ENCODE measurements around the gene GRK5.
A peak's percentile ranks its signal among the peaks of the same experiment; 100 is the strongest.

GRK5 gene

GRCh38 chr10:119347181-119347974 is 140.0 kb downstream of the GRK5 start:
- H3K4me3 ChIP-seq = no peak overlapping the region
- H3K27ac ChIP-seq = no peak overlapping the region

- Histone ChIP-seq H3K27ac (peak overlapping the region in 3 of 21 experiments; percentile 5 to 50 (median 43)), H3K4me3 (no peak overlapping the region)
Observed at GRCh38 chr10:119348106-119348505, 140.7 kb downstream of the GRK5 start.

GRCh38 chr10:119348516-119349240 is 141.3 kb downstream of the GRK5 start:
- H3K4me3 ChIP-seq = no peak overlapping the region
- peak overlapping the region in 4 of 21 experiments; percentile 5 to 50 (median 44) for H3K27ac ChIP-seq

GRCh38 chr10:119349341-119349740 is 142.0 kb downstream of the GRK5 start:
- Histone ChIP-seq H3K4me3 (no peak overlapping the region), H3K27ac (peak overlapping the region in 3 of 21 experiments; percentile 33 to 50 (median 44))

GRCh38 chr10:119349937-119350501 is 142.6 kb downstream of the GRK5 start:
- Histone ChIP-seq H3K4me3 (no peak overlapping the region), H3K27ac (peak overlapping the region in 1 of 21 experiments; percentile 50)

GRCh38 chr10:119350502-119351097 is 143.2 kb downstream of the GRK5 start:
- no peak overlapping the region for H3K4me3 ChIP-seq
- H3K27ac ChIP-seq = no peak overlapping the region

GRCh38 chr10:119351189-119351588 is 143.8 kb downstream of the GRK5 start:
- H3K27ac ChIP-seq = no peak overlapping the region

GRCh38 chr10:119352042-119352441 is 144.7 kb downstream of the GRK5 start:
- Histone ChIP-seq H3K27ac (no peak overlapping the region), H3K4me3 (no peak overlapping the region)

More at GRCh38 chr10:119351189-119351588, 143.8 kb downstream of the GRK5 start:
- H3K4me3 ChIP-seq = no peak overlapping the region

GRCh38 chr10:119352807-119353206 is 145.4 kb downstream of the GRK5 start:
- H3K27ac ChIP-seq = no peak overlapping the region
- no peak overlapping the region for H3K4me3 ChIP-seq

GRCh38 chr10:119353421-119353820 is 146.1 kb downstream of the GRK5 start:
- H3K27ac ChIP-seq = no peak overlapping the region
- H3K4me3 ChIP-seq = no peak overlapping the region

GRCh38 chr10:119355930-119356329 is 148.6 kb downstream of the GRK5 start:
- H3K4me3 ChIP-seq = no peak overlapping the region
- H3K27ac ChIP-seq = no peak overlapping the region

- Histone ChIP-seq H3K27ac (no peak overlapping the region), H3K4me3 (no peak overlapping the region)
Observed at GRCh38 chr10:119357412-119358151, 150.2 kb downstream of the GRK5 start.

GRCh38 chr10:119358152-119358512 is 150.8 kb downstream of the GRK5 start:
- Histone ChIP-seq H3K4me3 (no peak overlapping the region), H3K27ac (no peak overlapping the region)

GRCh38 chr10:119358567-119358966 is 151.2 kb downstream of the GRK5 start:
- Histone ChIP-seq H3K27ac (no peak overlapping the region), H3K4me3 (no peak overlapping the region)

GRCh38 chr10:119359025-119359424 is 151.7 kb downstream of the GRK5 start:
- Histone ChIP-seq H3K27ac (no peak overlapping the region), H3K4me3 (no peak overlapping the region)

- no peak overlapping the region for H3K4me3 ChIP-seq
- H3K27ac ChIP-seq = peak overlapping the region in 1 of 21 experiments; percentile 57
Observed at GRCh38 chr10:119360181-119360921, 153.0 kb downstream of the GRK5 start.

GRCh38 chr10:119361037-119361436 is 153.7 kb downstream of the GRK5 start:
- no peak overlapping the region for H3K4me3 ChIP-seq
- no peak overlapping the region for H3K27ac ChIP-seq

GRCh38 chr10:119362122-119362521 is 154.8 kb downstream of the GRK5 start:
- Histone ChIP-seq H3K4me3 (no peak overlapping the region), H3K27ac (peak overlapping the region in 1 of 21 experiments; percentile 7)

All from skin epidermis (tissue), 12 donors.